Lower leg skin (tissue), 4 donors: ENCODE data around the gene SMIM3. TPM values are rescaled to one million over a fixed set of nuclear protein-coding genes. Genes with fewer than 3 reads are reported as not detected.
"Not testable (repeated sequence)": the region's sequence is repeated elsewhere in the genome, so short reads cannot be mapped to it uniquely, and the experiment has no call there.

Source experiments
- DNase-seq, 2 donors: peaks; one replicate each; pipeline ENCODE4 v3.0.0-alpha.2; 2019; ENCODE audit warnings: low spot score in 2 of 2
- H3K4me3 ChIP-seq: fragments of 200-600 bp; sonication (generic); 2 replicates; pipeline ENCODE4 v1.5.1; 2017; ENCODE audit warnings: mild to moderate bottlenecking, low read depth; ENCODE audit not compliant: poor library complexity, severe bottlenecking
- POLR2A ChIP-seq, 2 donors: fragments of 450-650 bp; IDR thresholded peaks; one replicate each; pipeline ENCODE4 v1.6.1; 2016 to 2017; ENCODE audit warnings: antibody characterized with exemption in 2 of 2, mild to moderate bottlenecking in 1 of 2, moderate library complexity in 1 of 2
- WGBS, 2 donors: methylation state at CpG; one replicate each; pipeline ENCODE4 v1.1.5; 2018; 5-methylcytosine and 5-hydroxymethylcytosine counted together
- intact Hi-C: fragments of 100-400 bp; cut with DNase I; formaldehyde crosslinking; loops from one replicate; pipeline ENCODE4 v1.15.0; 2023; ENCODE audit warnings: low total_unique reads
- total RNA-seq, 4 donors: library from RNA; depleted of rRNA; stranded (reverse); fragments of >200 nt; gene quantifications; one replicate each; pipeline ENCODE4 v1.1.0, GENCODE V29; 2016
- TF ChIP-seq, protein P1 (sequence below), 3 donors: fragments of 450-650 bp; IDR thresholded peaks; one replicate each; pipeline ENCODE4 v1.5.1; 2016; ENCODE audit warnings: antibody characterized with exemption in 3 of 3, mild to moderate bottlenecking in 3 of 3, moderate library complexity in 2 of 3

SMIM3 gene
- total RNA-seq, 4 donors from 2014 or later: 6.2 to 17.6 (median 9.2) TPM

DNA sequence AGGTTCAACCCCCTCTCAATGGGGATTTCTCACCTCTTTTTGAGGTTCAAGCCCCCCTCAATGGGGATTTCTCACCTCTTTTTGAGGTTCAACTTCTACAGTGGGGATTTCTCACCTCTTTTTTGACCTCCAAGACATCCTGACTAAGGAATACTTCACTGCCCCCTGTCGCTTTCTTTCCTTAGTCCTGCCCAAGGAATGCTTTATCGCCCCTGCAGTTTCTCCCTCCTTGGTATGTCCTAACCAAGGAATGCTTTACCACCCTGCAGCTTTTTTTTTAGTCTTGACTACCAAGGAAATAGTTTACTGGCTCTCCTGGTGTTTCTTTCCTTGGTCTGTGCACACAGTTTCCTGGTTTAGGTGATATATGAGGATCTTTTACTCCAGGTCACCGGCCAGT is 58.1 kb downstream of the SMIM3 start:
- WGBS, 2 donors: 88 to 100% methylated on average over 3 of the region's 3 CpGs

DNA sequence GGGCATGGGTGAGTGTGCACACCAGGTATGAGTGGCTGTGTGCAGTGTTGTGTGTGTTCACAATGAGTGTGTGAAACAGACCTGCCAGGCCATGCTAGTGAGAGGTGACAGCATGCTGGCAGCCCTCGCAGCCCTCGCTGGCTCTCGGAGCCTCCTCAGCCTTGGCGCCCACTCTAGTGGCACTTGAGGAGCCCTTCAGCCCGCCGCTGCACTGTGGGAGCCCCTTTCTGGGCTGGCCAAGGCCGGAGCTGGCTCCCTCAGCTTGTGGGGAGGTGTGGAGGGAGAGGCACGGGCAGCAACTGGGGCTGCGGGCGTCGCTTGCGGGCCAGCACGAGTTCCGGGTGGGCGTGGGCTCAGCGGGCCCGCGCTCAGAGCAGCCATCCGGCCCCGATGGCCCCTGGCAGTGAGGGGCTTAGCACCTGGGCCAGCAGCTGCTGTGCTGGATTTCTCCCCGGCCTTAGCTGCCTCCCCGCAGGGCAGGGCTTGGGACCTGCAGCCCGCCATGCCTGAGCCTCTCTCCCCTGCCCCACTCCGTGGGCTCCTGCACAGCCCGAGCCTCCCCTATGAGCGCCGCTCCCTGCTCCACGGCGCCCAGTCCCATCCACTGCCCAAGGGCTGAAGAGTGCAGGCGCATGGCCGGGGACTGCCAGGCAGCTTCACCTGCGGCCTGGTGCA is 66.8 kb downstream of the SMIM3 start:
- intact Hi-C loops, DNase-seq, H3K4me3 ChIP-seq: not testable (repeated sequence)
- 94 to 95% methylated on average over 25 to 32 of the region's 32 CpGs for WGBS, 2 donors

More for the DNA sequence above, 58.1 kb downstream of the SMIM3 start:
- DNase-seq: no peak
- TF ChIP-seq, protein P1, sequence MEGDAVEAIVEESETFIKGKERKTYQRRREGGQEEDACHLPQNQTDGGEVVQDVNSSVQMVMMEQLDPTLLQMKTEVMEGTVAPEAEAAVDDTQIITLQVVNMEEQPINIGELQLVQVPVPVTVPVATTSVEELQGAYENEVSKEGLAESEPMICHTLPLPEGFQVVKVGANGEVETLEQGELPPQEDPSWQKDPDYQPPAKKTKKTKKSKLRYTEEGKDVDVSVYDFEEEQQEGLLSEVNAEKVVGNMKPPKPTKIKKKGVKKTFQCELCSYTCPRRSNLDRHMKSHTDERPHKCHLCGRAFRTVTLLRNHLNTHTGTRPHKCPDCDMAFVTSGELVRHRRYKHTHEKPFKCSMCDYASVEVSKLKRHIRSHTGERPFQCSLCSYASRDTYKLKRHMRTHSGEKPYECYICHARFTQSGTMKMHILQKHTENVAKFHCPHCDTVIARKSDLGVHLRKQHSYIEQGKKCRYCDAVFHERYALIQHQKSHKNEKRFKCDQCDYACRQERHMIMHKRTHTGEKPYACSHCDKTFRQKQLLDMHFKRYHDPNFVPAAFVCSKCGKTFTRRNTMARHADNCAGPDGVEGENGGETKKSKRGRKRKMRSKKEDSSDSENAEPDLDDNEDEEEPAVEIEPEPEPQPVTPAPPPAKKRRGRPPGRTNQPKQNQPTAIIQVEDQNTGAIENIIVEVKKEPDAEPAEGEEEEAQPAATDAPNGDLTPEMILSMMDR (IDR thresholded peaks at IDR 0.05): no peak
- no peak for TF ChIP-seq POLR2A (IDR thresholded peaks at IDR 0.05)
- intact Hi-C loops: no loop called here
- H3K4me3 ChIP-seq: no peak overlapping the region

DNA sequence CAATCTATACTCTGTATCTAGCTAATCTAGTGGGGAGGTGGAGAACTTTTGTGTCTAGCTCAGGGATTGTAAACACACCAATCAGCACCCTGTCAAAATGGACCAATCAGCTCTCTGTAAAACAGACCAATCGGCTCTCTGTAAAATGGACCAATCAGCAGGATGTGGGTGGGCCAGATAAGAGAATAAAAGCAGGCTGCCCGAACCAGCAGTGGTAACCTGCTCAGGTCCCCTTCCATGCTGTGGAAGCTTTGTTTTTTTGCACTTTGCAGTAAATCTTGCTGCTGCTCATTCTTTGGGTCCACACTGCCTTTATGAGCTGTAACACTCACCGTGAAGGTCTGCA is 67.7 kb downstream of the SMIM3 start, which contains the start of gene IRGM:
Gene IRGM (plus strand): TSS at position 214 of the 346 bp plus-strand sequence. CDS start 1,603 bp downstream, outside the sequence.
- DNase-seq, intact Hi-C loops, H3K4me3 ChIP-seq: not testable (repeated sequence)
- 70 to 79% methylated on average over 3 of the region's 3 CpGs for WGBS, 2 donors

Other genes starting within 250 kb of the SMIM3 start
- gene SYNPO, start 138.1 kb upstream of the SMIM3 start, total RNA-seq: 1 to 10 TPM; 3.8 to 8.5 (median 4.2) TPM
- under 1 TPM in 1 of 4 donors, not detected in 3; 0.10 TPM for gene MYOZ3, start 117.5 kb upstream of the SMIM3 start, total RNA-seq
- 10 to 100 TPM; 27.6 to 38.6 (median 35.9) TPM for gene RBM22, start 77.7 kb upstream of the SMIM3 start, total RNA-seq
- gene DCTN4, start 19.7 kb upstream of the SMIM3 start, total RNA-seq: 10 to 100 TPM; 50.1 to 73.1 (median 57.5) TPM
- under 1 TPM in 1 of 4 donors, not detected in 3; 0.19 TPM for gene IRGM, start 67.8 kb downstream of the SMIM3 start, total RNA-seq
- 1 to 10 TPM in 3 of 4 donors, under 1 TPM in 1; 0.80 to 1.8 (median 1.4) TPM for gene ZNF300, start 126.2 kb downstream of the SMIM3 start, total RNA-seq
- gene GPX3, start 241.8 kb downstream of the SMIM3 start, total RNA-seq: 100 to 1,000 TPM; 399 to 695 (median 446) TPM